Prostate gland (tissue), 2 donors: Measurements from ENCODE around the gene SUV39H2. TPM values are rescaled to one million over a fixed set of nuclear protein-coding genes. Genes with fewer than 3 reads are reported as not detected.

ENCODE experiments used
- DNase-seq: peaks from one replicate; pipeline ENCODE4 v3.0.0-alpha.2; 2019; ENCODE audit warnings: low spot score
- H3K27ac ChIP-seq, 2 donors: fragments of 200-600 bp; sonication (generic); 2 replicates each; pipeline ENCODE4 v1.5.1; 2017 to 2019
- H3K27me3 ChIP-seq: fragments of 200-600 bp; sonication (generic); replicated peaks from 2 replicates; pipeline ENCODE4 v1.5.1; 2019; ENCODE audit not compliant: insufficient read depth
- H3K36me3 ChIP-seq, 2 donors: fragments of 200-600 bp; sonication (generic); 1 replicate in 1 of 2; 2 replicates in 1 of 2; pipeline versions ENCODE4 v1.5.1 to v1.8.1; 2017 to 2019
- H3K4me1 ChIP-seq: fragments of 200-600 bp; sonication (generic); replicated peaks from 2 replicates; pipeline ENCODE4 v1.5.1; 2019
- H3K4me3 ChIP-seq, 2 donors: fragments of 200-600 bp; sonication (generic); 2 replicates each; pipeline ENCODE4 v1.5.1; 2017 to 2019
- H3K9me3 ChIP-seq: fragments of 200-600 bp; sonication (generic); 2 replicates; pipeline ENCODE4 v1.5.1; 2017
- CTCF ChIP-seq, 4 experiments: fragments of 200-600 bp in 2 of 4; fragments of 450-650 bp in 2 of 4; sonication (generic) in 2 of 4; IDR thresholded peaks; 1 replicate in 3 of 4; 2 replicates in 1 of 4; pipeline ENCODE4 v1.5.1; 2016 to 2019; ENCODE audit warnings: antibody characterized with exemption in 4 of 4, mild to moderate bottlenecking in 2 of 4, moderate library complexity in 2 of 4
- POLR2A ChIP-seq: fragments of 450-650 bp; IDR thresholded peaks from one replicate; pipeline ENCODE4 v1.6.1; 2016; ENCODE audit warnings: antibody characterized with exemption, mild to moderate bottlenecking
- POLR2AphosphoS5 ChIP-seq: sonication (generic); formaldehyde crosslinking; IDR thresholded peaks from one replicate; pipeline ENCODE4 v1.6.1; 2017; ENCODE audit warnings: antibody characterized with exemption
- WGBS: methylation state at CpG from one replicate; pipeline ENCODE4 v1.1.5; 2018; 5-methylcytosine and 5-hydroxymethylcytosine counted together
- intact Hi-C: fragments of 100-400 bp; cut with DNase I; formaldehyde crosslinking; loops from one replicate; pipeline ENCODE4 v1.14.2; 2022
- total RNA-seq, 2 donors: library from RNA; depleted of rRNA; stranded (reverse); fragments of >200 nt; gene quantifications; one replicate each; pipeline ENCODE4 v1.1.0, GENCODE V29; 2016

Gene SUV39H2
- total RNA-seq, 2 donors from 2014 or later, result 13.2 to 15.3 TPM

DNA sequence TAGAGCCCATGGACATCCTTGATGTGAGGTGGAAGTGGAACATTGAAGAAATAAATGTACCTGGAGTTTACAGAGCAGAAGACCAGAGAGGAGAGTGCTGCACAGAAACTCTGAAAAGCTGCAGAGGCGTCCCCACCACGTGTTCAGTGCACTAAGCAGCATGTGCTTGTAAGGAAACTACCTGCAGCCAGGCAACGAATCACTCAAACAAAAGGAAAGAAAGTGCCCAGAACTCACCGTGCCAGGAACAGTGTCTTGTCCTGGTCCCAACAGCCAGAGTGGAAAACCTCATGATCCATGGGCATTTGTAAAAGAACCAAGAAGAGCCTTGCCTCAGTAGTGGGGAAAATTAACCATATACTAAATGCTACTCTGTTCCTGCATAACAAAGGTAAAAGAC, 32.3 kb downstream of the SUV39H2 start:
- WGBS, result 87% methylated on average over 4 of the region's 4 CpGs
- intact Hi-C loops, result no loop called here
- H3K36me3 ChIP-seq, result no peaks in the 10 kb centered on the region

DNA sequence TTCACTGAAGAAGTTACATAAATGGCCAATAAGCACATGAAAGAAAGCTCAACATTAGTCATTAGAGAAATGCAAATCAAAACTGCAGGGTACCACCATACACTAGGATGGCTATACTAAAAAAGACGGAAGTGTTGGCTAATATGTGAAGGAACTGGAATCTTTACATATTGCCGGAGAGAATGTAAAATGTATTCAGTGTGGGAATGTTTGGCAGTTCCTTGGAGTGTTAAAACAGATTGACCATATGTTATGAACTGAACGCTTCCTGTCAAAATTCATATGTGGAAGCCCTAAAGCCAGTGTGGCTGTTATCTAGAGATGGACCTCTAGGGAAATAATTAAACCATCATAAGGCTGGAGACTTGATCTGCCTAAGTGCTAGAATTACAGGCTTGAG, 33.1 kb downstream of the SUV39H2 start:
- no peak for DNase-seq
- intact Hi-C loops, result no loop called here
- Histone ChIP-seq H3K27me3 (no peaks in the 10 kb centered on the region), H3K4me1 (peaks cover 4% of the 10 kb centered on the region), H3K9me3 (no peaks in the 10 kb centered on the region), H3K36me3 (no peaks in the 10 kb centered on the region), H3K4me3 (no peak overlapping the region), H3K27ac (no peak overlapping the region)
- no peak for TF ChIP-seq CTCF (IDR thresholded peaks at IDR 0.05)
- no peak for TF ChIP-seq POLR2AphosphoS5
- TF ChIP-seq POLR2A, result no peak
- 95% methylated on average over 3 of the region's 3 CpGs for WGBS

More for the DNA sequence above, 32.3 kb downstream of the SUV39H2 start:
- TF ChIP-seq CTCF (IDR thresholded peaks at IDR 0.05), result no peak
- no peak for TF ChIP-seq POLR2AphosphoS5
- TF ChIP-seq POLR2A, result no peak
- DNase-seq, result no peak
- Histone ChIP-seq H3K27ac (no peak overlapping the region), H3K9me3 (no peaks in the 10 kb centered on the region), H3K4me1 (peaks cover 4% of the 10 kb centered on the region), H3K4me3 (no peak overlapping the region), H3K27me3 (no peaks in the 10 kb centered on the region)

DNA sequence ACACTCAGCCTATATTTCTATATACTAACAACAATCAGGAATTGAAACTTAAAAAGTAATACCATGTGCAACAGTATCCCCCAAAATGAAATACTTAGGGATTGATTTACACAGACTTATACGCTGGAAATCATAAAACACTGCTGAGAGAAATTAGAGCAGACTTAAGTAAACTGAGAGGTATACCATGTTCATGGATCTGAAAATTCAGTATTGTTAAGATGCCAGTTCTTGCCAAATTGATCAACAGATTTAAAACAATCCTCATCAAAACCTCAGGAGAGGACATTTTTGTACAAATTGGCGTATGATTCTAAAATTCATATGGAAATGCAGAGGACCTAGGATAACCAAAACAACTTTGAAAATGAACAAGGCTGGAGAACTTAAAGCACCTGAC, 37.9 kb downstream of the SUV39H2 start:
- no peaks in the 10 kb centered on the region for H3K9me3 ChIP-seq
- 87% methylated on average over 2 of the region's 2 CpGs for WGBS
- no peak overlapping the region for H3K4me3 ChIP-seq
- TF ChIP-seq CTCF (IDR thresholded peaks at IDR 0.05), result no peak
- no peak for TF ChIP-seq POLR2AphosphoS5
- TF ChIP-seq POLR2A, result no peak
- H3K4me1 ChIP-seq, result no peaks in the 10 kb centered on the region
- peaks cover 0 to 9% of the 10 kb centered on the region in 2 donors for H3K36me3 ChIP-seq
- no peaks in the 10 kb centered on the region for H3K27me3 ChIP-seq
- H3K27ac ChIP-seq, result no peak overlapping the region
- intact Hi-C loops, result no loop called here
- DNase-seq, result no peak

- H3K4me1 ChIP-seq, result no peaks in the 10 kb centered on the region
- no peaks in the 10 kb centered on the region for H3K9me3 ChIP-seq
- H3K27ac ChIP-seq, result no peak overlapping the region
- no peak overlapping the region for H3K4me3 ChIP-seq
- DNase-seq, result no peak
- H3K27me3 ChIP-seq, result no peaks in the 10 kb centered on the region
- intact Hi-C loops, result no loop called here
- 99% methylated on average over 3 of the region's 3 CpGs for WGBS
- peaks cover 0 to 9% of the 10 kb centered on the region in 2 donors for H3K36me3 ChIP-seq
- TF ChIP-seq POLR2AphosphoS5, result no peak
- TF ChIP-seq POLR2A, result no peak
- no peak for TF ChIP-seq CTCF (IDR thresholded peaks at IDR 0.05)
These were observed 39.2 kb downstream of the SUV39H2 start for GRCh38 chr10:14917827-14918226.

GRCh38 chr10:14918964-14919363, 40.3 kb downstream of the SUV39H2 start:
- Histone ChIP-seq H3K27ac (no peak overlapping the region), H3K27me3 (no peaks in the 10 kb centered on the region), H3K36me3 (peaks cover 0 to 11% of the 10 kb centered on the region in 2 donors), H3K4me1 (no peaks in the 10 kb centered on the region), H3K9me3 (no peaks in the 10 kb centered on the region), H3K4me3 (no peak overlapping the region)
- DNase-seq, result no peak
- 87% methylated on average over 3 of the region's 3 CpGs for WGBS
- no peak for TF ChIP-seq POLR2AphosphoS5
- TF ChIP-seq POLR2A, result no peak
- no peak for TF ChIP-seq CTCF (IDR thresholded peaks at IDR 0.05)
- intact Hi-C loops, result no loop called here
